DMS 273 (cell line): ENCODE data around the gene SYT3.

Source experiments
- DNase-seq: peaks from one replicate; lab custom pipeline; 2025; ENCODE audit not compliant: unreplicated experiment; lab: John Stamatoyannopoulos, UW

The SYT3 gene

DNA sequence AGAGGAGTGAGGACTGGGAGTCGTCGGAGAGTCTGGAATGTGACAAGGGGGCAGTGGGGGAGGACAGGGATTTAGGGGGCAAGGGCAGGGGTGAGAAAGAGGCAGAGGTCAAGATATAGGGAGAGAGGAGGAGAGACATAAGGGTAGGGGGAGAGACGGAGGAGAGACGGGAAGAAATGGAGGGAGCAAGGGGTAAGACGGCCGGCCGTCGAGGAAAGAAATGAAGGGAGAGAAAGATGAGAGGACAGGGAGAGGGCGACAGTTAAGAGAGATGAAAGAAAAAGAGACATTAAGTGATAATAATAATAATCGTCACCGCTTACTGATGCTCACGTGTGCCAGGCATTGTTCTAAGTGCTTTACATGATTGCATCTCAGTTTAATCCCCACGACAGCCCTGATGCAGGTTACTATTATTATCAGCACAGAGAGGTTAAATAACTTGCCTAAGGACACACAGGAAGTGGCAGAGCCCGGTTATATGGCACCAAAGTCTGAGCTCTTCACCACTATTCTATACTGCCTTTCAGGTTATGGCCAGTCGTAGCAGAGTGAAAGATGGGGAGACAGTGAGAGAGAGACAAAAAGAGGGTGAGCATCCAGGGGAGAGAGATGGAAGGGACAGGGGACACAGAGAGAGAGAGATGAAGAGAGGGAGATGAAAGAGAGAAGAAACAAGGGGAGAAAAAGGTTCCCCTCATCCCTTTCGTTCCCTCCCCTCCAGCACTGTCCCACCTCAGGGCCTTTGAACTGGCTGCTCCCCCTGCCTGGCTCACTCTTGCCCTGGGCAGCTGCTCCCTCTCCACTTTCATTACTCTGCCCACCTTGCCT, 23.2 kb upstream of the SYT3 start:
- no peak for DNase-seq

DNA sequence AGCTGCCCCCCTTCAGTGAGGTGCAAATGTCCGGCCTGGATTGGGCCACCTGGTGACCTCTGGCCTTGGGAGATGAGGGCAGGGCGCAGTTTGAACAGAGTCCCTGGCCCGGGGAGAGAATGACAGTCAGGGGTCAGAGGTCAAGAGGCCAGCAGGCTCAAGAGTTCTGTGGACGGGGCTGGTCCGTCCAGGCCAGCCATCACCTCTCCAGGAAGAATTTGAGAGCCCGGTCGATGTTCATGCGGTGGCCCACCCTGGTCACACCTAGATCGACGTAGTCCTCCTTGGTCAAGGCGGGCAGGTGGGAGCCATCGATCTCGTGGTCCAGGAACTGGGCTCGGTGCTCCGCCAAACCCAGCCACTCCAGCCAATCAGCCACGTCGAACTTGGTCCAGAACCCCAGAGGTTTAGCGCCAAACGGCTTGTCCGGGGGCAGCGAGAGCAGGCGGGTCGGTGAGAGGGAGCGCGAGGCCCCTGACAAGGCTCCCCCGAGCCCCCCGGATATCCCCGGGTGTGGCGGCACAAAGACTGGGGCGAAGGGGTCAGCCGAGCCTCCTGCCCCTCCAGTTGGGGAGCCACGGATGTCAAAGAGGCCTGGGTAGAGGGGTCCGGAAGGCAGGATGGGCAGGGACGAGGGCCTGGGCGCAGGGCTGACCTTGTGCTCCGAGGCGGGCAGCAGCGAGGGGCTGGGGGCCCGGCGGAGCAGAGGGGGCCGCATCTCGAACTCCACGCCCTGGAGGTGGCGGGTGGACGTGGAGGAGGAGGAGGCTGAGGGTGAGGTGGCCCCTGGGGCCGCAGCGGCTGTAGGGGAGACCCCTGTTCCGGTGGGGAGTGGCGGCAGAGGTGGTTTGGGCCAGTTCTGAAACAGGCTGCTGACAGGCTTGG, 22.3 kb upstream of the SYT3 start:
- DNase-seq = no peak

DNA sequence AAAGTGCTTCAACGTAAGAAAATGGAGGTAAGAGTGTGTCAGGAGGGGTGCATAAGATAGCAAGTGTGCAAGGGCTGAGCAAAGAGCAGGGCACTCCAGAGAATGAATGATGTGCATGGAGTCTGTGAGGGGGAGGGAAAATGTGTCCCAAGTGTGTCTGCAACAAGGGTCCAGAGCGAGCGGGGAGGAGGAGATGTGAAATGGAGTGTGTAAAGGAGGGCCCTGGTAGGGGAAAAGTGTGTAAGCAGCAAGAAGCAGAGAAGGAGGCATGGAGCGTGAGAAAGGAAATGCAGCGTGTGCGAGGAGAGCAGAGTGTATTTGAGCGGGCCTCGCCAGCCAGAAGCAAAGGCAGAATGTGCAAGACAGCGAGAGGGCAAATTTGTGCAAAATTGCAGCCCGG, 21.3 kb upstream of the SYT3 start:
- no peak for DNase-seq

DNA sequence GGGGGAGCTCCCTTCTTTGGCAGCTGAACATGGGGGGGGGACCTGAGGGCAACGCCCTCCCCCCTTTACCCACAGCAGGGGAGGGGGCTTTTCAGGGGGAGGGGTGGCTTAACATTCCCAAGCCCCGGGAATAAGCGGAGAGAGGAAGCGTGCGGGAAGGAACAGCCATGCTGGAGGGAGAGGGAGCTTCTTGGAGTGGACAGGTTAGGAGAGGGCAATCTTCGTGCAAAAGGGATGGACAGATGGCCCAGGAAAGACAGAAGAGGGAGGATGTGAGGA, 20.3 kb upstream of the SYT3 start:
- no peak for DNase-seq

DNA sequence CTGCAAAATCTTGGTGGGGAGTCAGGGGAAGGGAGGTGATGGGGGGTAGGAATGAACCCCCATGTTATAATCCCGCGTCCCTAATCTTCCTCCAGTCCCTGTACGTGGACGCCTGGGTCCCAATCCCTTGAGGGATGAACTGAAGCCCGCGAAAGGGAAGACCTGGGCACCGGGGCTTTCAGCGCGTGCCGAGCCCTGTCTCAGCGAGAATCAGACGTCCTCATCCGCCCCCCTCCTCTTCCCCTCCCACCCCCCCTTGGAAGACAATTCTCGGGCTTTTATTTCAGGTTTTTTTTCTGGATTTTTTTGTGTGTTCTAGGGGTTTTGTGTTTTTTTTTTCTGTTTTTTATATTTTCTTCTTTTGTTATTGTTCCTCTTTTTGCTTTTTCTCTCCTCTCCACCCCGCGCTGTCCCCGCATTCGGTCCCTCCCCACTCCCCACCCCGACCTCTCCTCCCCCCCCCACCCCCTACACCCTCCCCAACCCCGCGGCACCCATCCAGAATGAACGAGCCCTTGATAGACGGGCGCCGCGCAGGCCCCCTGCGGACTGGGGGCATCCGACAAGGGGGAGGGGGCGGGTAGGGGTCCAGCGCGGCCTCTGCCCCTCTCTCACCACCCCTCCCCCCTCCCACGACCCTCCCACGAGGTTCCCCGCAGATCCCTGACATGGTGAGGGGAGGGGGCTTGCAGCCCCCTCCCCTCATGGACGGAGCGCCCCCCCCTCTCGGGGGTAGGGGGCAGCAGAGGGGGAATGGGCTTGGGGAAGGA, 19.8 kb upstream of the SYT3 start:
- DNase-seq = no peak

DNA sequence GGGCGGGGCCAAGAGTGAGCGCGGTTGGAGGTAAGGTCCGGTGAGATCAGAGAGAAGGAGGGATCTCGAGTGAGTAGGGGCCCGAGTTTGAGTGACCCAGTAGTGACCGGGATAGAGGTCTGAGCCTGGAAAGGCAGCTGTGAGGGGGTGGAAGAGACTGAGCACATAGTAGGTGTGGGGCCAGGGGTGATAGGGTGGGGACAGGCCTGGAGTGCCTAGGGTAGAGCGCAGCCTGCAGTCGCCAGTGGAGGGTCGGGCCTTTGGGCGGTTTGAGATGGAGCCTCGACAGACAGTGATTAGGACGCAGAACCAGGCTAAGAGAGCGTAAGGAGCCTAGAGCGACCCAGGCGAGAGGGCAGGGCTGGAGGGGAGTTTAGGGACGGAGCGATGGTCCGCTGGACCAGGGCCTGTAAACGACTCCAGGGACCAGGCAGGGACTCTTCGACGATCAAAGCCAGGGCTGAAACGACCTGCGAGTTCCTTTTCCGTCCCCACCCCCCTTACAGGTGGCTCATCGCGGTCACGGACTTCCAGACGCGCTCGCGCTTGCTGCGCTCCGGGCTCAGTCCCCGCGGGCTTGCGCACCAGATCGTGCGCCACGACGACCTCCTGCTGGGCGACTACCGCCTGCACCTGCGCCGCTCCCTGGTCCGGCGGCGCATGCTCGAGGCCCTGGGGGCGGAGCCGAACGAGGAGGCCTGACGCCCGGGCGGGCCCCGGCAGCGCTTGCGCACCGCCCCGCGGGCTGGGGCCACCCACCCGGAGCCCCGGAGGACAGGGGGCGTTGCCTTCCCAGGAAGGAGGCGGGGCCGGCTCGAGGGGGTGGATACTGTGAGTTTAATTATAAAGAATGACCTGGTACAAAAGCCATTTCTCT, 19.0 kb upstream of the SYT3 start:
- peak; percentile 44 for DNase-seq

DNA sequence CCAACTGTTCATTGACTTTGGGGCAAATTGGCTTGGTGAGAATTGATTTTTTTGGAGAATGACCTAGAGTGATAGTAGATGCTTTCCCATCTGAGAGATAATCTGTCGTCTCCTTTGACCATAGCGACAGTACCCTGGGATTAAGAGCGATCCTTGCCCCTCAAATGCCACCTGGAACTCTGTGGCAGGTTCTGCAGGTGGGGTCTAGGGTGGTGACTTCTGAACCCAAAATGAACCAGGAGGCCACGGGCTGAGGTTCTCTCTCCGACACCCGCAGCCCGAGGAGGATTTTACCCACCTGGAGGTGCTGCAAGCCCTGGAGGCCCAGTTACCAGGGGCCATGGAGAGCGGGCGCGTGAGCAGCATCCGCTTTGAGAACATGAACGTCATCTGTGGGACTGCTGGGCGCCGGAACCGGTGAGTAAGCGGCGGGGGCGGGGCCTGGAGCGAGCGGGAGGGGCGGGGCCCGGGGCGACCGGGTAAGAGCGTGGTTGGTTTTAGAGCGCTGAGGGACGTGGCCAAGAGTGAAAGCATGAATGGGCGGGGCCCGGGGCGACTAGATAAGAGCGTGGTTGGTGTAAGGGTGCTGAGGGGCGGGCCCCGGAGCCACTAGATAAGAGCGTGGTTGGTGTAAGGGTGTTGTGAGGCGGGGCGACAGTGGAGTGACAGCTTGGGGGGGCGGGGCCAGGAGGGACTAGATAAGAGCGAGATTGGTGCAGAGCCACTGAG, 18.2 kb upstream of the SYT3 start:
- DNase-seq = peak; percentile 25

DNA sequence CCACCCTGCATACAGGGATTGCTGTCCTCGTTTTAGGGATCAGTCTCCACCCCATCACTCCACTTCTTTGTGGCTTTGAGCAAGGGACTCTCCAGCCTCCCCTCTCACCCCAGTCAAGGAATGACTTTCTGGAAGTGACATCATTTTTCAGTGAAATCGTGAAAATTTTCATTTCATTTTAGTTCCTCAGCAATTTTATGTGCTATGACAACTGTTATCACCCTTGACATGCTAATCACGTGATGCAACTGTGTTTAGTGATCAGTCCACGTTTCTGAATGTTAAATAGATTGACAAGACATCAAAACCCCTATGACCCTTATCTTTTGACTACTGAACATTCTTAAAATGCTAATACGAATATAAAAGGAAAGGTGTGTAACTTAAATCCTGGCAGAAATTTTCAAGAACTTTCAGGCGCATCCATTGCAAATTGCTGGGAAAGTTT, 17.6 kb upstream of the SYT3 start:
- DNase-seq = no peak

DNA sequence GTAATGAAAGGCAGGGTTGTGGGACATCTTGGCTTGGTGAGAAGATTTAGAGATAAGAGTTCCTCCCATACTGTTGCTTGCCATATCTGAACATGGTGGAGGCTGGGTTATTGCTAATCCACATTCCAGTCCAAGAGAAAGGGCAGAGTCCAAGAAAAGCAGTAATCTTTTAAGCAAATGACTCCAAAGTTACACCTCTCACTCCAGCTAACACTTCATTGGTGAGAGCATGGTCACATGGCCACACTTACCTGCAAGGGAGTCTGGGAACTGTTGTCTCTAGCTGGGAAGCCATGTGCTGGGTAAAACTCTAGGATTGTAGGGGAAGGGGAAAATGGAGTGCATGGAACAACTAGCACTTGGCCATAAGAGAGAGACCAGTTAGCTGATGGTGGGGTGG, 15.2 kb upstream of the SYT3 start:
- DNase-seq = no peak

DNA sequence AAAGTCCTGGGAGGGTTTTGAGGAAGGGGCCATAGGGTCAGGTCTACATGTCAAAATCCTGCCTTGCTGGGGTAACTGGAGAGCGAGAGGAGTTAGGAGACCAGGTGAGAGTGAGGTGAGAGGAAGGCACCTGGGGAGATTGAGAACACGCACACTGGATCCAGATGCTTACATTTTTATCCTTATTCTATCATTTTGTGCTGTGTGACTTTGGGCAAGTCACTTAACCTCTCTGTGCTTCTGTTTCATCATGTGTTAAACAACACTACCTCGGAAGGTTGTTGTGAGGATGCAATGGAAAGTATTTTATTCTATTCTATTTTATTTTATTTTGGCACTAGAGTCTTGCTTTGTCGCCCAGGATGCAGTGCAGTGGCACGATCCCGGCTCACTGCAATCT, 13.0 kb upstream of the SYT3 start:
- DNase-seq = no peak

DNA sequence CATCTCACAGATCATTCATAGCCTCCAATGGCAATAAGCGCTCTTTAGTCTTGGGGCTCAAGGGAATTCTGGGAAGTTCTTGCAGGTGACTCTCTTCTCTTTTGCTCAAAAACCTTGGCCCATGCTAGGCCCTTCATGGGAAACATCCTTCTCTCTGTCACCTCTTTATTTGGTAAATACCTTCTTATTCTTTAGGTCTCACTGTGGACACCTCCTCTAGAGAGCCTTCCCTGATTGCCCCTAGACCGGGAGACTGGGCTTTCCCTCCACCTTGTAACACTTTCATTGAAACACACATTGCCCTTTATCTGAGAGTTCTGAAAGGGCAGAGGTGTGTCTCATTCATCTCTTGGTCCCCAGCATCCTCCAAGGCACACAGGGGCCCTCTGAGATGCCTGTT, 11.5 kb upstream of the SYT3 start:
- DNase-seq = no peak

DNA sequence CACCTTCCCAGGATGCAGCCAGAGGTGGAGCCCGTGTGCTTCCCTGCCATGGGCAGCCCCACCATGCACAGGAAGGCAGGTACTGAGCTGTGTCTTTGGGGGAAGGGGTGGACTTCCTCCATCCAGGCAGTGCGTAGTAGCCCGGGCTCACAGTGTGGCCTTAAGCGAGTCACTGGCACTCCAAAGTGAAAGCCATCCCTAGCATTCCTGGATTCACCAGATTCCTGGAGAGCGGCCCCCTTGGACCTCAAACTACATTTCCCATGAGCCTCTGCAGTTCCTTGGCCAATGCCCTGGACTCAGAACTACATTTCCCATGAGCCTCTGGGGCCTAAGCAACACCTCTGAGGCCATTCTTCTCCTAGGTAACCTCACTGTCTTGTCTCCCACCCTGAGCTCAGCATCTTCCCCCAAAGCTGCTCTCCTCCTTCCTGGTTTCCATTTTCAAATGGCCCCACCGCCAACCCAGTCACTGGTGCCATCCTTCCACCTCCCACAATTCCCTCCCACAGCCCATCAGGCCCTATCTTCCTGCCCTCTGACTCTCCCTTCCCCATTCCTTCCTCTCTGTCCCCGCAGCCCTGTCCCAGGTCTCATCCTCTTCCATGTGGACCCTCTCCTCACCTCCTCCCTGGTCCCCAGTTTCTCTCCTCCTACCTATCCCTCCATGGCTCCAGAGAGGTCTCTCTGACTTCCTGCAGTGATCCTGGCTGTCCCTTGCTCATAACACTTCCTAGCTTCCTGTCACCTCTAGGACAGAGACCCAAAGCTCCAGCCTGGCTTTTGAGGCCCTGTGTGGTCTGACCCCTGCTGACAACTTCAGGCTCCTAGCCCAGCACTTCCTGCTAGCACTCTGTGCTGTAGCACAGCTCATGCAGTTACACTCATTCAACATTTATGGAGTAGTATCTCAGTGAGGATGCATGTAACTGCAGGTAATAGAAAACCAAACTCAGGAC, 10.0 kb upstream of the SYT3 start, which contains the start of gene C19orf81:
TSS of gene C19orf81 (plus strand) at position 13 of the 959 bp plus-strand sequence. CDS start at position 13, 0 bp downstream.
- peak; percentile 22 for DNase-seq

DNA sequence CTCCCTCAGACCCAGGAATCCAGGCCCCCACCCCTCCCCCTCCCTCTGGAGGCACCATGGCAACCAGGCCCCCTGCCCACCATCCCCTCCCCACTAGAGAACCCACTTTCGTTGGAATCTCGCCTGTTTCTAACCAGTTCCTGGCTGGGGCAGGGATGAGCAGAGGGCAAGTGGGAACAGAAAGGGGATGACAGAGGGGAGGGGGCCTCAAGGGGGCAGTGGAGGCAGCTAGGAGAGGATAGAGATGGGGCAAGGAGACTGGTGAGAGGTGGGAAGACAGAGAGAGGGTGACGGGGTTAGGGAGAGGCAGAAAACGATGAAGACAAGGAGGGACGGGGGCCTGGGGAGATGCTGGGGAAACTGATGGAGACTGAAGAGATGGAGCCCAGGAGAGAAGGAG, 9.0 kb upstream of the SYT3 start:
- no peak for DNase-seq

DNA sequence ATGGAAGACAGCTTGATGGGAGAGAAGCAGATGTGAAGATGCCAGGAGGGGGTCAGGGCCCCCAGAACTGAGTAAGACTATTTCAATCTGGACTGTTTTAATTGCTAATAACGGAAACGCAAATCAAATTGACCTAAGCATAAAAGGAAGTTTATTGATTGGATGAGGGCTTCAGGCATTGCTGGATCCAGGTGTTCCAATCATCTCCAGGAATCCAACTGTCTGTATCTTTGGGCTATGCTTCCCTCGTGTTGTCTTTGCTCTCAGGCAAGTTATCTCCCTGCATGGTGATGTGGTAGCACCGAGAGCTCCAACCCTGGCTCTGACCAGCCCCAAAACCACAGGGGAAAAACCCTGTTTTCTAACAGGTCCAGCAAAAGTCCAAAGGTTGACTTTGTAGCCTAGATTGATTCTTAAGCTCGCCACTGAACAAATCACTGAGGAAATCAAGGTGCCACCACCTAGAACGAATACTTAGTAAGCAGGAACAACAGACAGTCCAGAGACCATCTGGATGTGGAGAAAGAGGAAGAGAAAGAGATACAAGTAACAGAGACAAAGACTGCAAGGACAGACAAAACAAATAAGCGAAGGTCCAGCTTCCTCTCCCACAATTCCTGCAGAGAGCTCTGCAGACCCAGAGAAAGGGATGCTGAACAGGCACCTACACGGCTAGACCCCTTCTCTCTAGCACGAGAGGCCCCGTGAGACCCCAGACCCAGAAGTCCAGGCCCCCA, 8.4 kb upstream of the SYT3 start:
- DNase-seq = no peak

DNA sequence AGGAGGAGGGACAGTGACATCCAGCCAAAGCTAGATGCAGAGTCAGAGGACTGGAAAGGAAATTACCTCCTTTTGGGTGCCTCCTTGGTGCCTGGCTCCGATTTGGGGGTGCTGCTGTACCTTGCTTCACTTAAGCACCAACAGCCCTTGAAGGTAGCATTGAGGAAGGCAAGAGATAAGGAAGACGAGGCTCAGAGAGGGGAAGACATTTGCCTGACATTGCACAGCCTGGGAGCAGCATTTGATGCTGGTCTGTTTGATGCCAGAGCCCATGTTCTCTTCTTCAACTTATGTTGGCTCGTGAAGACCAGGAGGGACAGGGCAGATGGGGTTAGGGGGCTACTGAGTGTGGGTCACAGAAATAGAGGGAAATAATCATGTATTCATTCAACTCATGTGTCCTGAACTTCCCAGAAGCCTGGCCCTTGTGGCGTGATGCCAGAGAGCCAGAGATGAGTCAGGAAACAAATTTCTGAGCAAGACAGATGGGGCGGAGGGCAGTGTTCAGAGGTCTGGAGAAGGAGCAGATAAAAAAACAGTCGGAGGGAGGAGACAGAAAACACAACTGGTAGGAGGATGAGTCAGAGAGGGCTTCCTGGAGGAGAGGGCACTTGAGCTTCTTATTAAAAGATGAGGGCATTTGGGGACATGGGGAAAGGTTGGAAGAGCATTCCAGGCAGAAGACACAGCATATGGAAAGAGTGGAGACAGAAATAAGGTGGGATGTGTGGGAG, 6.6 kb upstream of the SYT3 start:
- DNase-seq = peak; percentile 12

DNA sequence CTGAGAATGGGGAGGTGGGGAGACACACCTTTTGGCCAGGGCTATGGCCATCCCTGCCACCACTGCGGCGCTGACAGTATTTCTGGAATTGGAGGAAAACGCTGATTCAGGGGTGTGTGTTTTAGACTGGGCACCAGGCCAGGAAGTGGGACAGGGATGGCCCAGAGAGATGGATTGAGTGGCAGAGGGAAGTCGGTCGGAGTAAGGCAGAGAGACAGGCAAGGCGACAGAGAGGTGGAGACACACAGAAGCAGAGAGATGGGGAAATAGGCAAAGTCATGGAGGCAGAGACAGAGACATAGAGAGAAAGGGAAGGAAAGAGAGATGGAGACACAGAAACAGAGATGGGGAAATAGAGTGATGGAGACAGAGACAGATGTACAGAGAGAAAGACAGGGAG, 5.4 kb upstream of the SYT3 start:
- no peak for DNase-seq

DNA sequence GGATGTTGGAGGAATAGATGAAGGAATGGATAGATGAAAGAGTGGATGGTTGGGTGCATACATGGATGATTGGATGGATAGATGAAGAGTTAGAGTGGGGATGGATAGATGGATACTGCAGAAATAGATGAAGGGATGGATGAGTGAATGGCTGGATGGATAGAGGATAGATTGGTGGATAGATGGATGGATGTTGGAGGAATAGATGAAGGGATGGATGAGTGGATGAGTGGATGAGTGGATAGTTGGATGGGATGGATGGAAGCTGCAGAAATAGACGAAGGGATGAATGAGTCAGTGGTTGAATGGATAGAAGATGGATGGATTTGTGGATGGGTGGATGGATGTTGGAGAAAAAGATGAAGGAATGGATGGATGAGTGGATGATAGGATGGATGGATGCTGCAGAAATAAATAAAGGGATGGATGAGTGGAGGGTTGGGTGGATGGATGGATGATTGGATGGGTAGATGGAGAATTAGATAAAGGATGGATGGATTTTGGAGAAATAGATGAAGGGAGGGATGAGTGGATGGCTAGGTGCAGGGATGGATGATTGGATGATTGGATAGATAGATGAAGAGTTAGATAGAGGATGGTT, 4.7 kb upstream of the SYT3 start:
- no peak for DNase-seq
